Large intestine (tissue), 3 donors: ENCODE measurements around the gene TPMT. TPM values are rescaled to one million over a fixed set of nuclear protein-coding genes. Genes with fewer than 3 reads are reported as not detected.

Experiments used
- DNase-seq, 2 donors: peaks; one replicate each; pipeline versions ENCODE4 v3.0.0 to v3.0.0-alpha.2; 2013
- H3K27ac ChIP-seq: one replicate; pipeline ENCODE4 v1.5.1; 2013; ENCODE audit warnings: low read length
- H3K27me3 ChIP-seq: 2 replicates; pipeline ENCODE4 v1.6.1; 2013; ENCODE audit warnings: low read length; ENCODE audit not compliant: control insufficient read depth, insufficient read depth
- H3K36me3 ChIP-seq: 2 replicates; pipeline ENCODE4 v1.6.1; 2013; ENCODE audit warnings: low read length; ENCODE audit not compliant: control insufficient read depth, insufficient read depth
- H3K4me1 ChIP-seq: one replicate; pipeline ENCODE4 v1.6.1; 2013; ENCODE audit warnings: low read length; ENCODE audit not compliant: control insufficient read depth, insufficient read depth
- H3K4me3 ChIP-seq: one replicate; pipeline ENCODE4 v1.5.1; 2013; ENCODE audit warnings: low read length
- H3K9me3 ChIP-seq: one replicate; pipeline ENCODE4 v1.6.1; 2013; ENCODE audit warnings: mild to moderate bottlenecking, low read depth, low read length, moderate library complexity; ENCODE audit not compliant: control insufficient read depth
- WGBS: methylation state at CpG from one replicate; pipeline ENCODE4 v1.1.5; 2013; ENCODE audit warnings: low lambda C conversion rate; ENCODE audit not compliant: insufficient coverage; 5-methylcytosine and 5-hydroxymethylcytosine counted together
- polyA plus RNA-seq: library from polyadenylated mRNA; unstranded; fragments of 120-200 nt; gene quantifications from one replicate; pipeline ENCODE4 v1.2.1, GENCODE V29; 2013

TPMT gene
- polyA plus RNA-seq, 1 donor: 20.7 TPM

DNA sequence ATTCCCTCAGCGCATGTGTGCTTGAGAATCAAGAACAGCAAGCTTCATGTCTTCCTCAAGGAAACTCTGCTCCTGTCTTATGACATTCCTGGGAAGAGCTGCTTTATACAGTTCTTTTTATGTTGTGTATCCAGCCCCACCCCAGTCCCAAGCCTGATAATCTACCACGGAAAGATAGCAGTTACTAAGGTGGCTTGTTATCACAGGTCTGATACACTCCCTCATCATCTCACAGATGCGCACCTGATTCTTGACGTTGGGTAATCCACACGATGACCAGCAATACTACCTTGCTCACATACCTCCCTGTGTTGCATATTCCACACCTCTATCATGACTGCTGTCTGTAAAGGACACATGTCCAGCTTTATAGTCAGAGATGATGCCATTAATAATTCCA is 35.6 kb downstream of the TPMT start:
- WGBS: no CpG with 5 or more reads among the region's 5 CpGs
- peaks cover 22% of the 10 kb centered on the region for H3K4me1 ChIP-seq
- H3K9me3 ChIP-seq: peaks cover 6% of the 10 kb centered on the region
- DNase-seq: peak; percentile 71 to 79
- H3K27ac ChIP-seq: peak overlapping the region; percentile 65
- H3K4me3 ChIP-seq: no peak overlapping the region
- no peaks in the 10 kb centered on the region for H3K27me3 ChIP-seq
- no peaks in the 10 kb centered on the region for H3K36me3 ChIP-seq

DNA sequence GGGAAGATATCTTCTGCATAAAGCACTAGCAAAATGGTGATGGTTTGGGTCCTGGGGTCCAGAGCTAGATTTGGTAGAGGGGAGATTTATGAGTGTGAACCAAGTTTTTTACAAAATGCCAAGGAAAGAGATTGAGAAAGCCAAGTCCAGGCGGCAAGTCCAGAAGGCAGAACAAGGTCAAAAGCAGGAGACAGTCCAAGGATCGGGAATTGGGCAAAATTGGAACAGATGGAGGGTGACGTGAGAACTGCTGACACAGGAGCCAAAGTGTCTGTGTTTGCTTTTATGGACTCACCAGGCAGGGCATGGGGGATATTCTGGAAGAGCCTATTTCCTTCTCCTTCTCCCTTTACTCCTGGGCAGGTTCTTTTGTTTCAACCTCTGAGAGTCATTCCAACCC is 36.5 kb downstream of the TPMT start:
- WGBS: no CpG with 5 or more reads among the region's 3 CpGs
- no peak overlapping the region for H3K4me3 ChIP-seq
- no peak for DNase-seq
- peaks cover 22% of the 10 kb centered on the region for H3K4me1 ChIP-seq
- no peaks in the 10 kb centered on the region for H3K36me3 ChIP-seq
- H3K27me3 ChIP-seq: no peaks in the 10 kb centered on the region
- no peak overlapping the region for H3K27ac ChIP-seq
- H3K9me3 ChIP-seq: peaks cover 6% of the 10 kb centered on the region

DNA sequence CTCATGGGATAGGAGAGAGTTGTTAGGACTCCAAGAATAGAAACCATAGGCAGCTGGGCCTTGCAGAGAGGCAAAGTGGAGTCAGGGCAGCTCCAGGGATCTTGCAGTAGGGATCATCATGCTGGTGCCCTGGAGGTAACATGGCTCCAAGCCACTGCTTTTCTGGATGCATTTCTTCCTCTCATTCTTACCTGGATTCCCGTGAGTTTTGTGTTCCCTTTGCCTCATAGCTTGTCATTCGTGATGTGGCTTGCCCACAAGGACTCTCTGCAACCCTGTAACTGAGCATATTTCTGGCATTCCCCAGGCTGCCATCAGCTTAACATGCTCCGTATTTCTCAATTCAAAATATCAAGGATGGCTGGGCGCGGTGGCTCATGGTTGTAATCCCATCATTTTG is 37.7 kb downstream of the TPMT start:
- Histone ChIP-seq H3K9me3 (peaks cover 6% of the 10 kb centered on the region), H3K27me3 (no peaks in the 10 kb centered on the region), H3K4me3 (no peak overlapping the region), H3K4me1 (peaks cover 16% of the 10 kb centered on the region), H3K36me3 (no peaks in the 10 kb centered on the region), H3K27ac (no peak overlapping the region)
- WGBS: 100% methylated on average over 2 of the region's 5 CpGs
- DNase-seq: no peak

DNA sequence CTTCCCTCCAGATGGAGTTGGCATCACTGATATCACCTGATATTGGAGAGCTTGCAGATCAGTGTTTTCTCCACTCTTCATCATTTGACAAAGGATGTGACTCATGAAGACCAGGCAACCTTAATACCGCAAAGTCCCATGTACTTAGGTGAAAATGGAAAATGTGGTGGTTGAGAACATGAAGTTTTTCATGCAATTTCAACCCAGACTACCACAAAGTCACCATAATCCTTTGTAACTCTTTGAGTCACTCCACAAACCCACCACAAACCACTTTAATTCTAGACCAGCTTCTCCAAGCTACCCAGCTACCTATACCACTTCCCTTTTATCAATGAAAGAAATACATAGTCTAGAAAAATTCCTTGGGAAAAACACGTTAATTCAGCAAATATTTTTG is 39.5 kb downstream of the TPMT start:
- DNase-seq: no peak
- 100% methylated on average over 1 of the region's 2 CpGs for WGBS
- H3K9me3 ChIP-seq: no peaks in the 10 kb centered on the region
- no peaks in the 10 kb centered on the region for H3K27me3 ChIP-seq
- no peak overlapping the region for H3K4me3 ChIP-seq
- peaks cover 9% of the 10 kb centered on the region for H3K4me1 ChIP-seq
- no peak overlapping the region for H3K27ac ChIP-seq
- no peaks in the 10 kb centered on the region for H3K36me3 ChIP-seq

DNA sequence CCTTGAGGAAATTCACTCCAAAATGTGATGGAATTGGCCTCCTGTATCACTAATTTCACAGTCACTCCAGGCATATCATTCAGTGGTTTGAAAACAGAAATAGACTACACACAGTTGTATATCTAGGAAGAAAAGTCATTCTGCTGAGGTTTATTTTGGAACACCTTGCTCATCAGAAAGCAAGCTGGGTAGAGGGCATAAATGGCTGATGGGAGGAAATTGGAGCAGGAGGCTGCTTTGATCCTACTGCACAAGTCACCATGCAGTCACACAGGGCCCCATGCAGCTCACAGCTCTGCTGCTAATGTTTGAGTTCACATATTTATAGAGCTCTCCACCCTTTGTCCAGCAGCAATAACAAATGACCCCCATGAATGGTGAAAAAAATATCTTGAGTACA is 44.7 kb downstream of the TPMT start:
- H3K4me3 ChIP-seq: no peak overlapping the region
- H3K36me3 ChIP-seq: no peaks in the 10 kb centered on the region
- H3K9me3 ChIP-seq: no peaks in the 10 kb centered on the region
- no peak overlapping the region for H3K27ac ChIP-seq
- no peaks in the 10 kb centered on the region for H3K27me3 ChIP-seq
- H3K4me1 ChIP-seq: no peaks in the 10 kb centered on the region
- no peak for DNase-seq

DNA sequence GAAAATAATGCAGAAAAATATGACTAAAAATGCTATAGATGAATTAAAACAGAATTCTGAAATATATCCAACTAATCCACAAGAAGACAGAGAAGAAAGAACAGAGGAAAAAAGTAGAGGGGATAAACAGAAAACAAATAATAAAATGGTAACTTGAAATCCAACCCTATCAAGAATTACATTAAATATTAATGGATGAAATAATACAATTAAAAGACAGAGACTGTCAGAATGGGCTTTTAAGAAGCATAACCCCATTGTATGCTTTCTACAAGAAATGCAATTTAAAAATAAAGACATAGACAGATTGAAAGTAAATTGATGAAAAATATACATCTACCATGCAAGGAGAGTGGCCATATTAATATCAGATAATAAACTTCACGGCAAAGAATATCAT is 47.8 kb downstream of the TPMT start:
- no CpG with 5 or more reads among the region's 1 CpG for WGBS

DNA sequence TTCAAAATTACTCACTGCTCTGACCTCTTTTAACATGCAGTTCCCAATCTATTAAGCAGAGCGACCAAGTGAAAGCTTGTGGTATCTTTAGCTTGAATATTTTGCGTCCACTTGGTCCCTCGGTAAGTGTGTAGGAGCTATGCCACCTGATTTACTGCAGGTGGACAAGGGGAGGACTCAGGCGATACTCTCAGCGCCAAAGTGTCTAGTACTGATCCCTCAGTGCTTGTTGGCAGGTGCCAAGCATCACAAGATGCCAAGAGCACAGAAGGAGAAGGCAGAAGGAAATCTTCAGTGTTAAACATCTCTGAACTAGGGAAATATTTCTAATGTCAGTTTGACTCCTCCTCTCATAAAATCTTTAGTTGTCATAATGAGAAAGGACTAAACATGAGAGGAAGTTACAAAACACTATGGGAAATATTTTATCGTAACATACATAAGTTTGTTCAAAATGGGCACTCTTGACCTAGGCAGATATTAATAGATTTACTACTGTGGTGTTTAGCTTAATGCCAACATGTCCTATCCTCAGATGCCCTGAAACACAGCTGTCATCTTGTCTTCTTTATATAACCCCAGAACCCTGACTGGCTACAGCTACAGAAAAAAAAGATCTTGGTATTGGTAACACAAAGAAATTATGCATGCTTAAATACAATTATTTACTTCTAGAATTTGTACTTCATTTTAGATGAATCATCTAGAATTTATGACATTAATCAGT is 51.9 kb downstream of the TPMT start:
- no peak for DNase-seq
- Histone ChIP-seq H3K4me3 (no peak overlapping the region), H3K27me3 (no peaks in the 10 kb centered on the region), H3K36me3 (no peaks in the 10 kb centered on the region), H3K4me1 (no peaks in the 10 kb centered on the region), H3K27ac (no peak overlapping the region), H3K9me3 (no peaks in the 10 kb centered on the region)
- WGBS: no CpG with 5 or more reads among the region's 6 CpGs

More for the DNA sequence above, 47.8 kb downstream of the TPMT start:
- H3K4me1 ChIP-seq: no peaks in the 10 kb centered on the region
- DNase-seq: no peak
- H3K4me3 ChIP-seq: no peak overlapping the region
- no peak overlapping the region for H3K27ac ChIP-seq
- no peaks in the 10 kb centered on the region for H3K36me3 ChIP-seq
- no peaks in the 10 kb centered on the region for H3K27me3 ChIP-seq
- no peaks in the 10 kb centered on the region for H3K9me3 ChIP-seq

DNA sequence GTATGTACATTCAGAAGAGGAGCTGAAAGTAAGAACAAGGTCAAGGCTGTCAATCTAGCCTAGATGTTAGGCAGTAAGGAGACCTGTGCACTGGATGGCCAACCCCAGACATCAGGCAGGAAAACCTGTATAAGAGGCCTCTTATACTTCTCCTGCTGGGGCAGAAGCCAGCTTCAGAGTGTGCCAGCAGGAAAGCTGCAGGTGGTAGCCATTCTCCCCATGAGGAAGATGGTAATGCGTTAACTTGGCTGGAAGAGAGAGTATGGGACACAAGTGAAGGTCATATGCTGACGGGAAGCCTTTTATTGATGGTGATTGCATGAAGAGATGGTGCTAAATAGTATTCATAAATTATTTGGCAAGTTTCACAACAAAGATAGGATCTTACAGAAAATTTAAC is 53.0 kb downstream of the TPMT start:
- no peak overlapping the region for H3K4me3 ChIP-seq
- no peaks in the 10 kb centered on the region for H3K4me1 ChIP-seq
- no peak overlapping the region for H3K27ac ChIP-seq
- no peaks in the 10 kb centered on the region for H3K36me3 ChIP-seq
- no peaks in the 10 kb centered on the region for H3K27me3 ChIP-seq
- no peak for DNase-seq
- no CpG with 5 or more reads among the region's 2 CpGs for WGBS
- H3K9me3 ChIP-seq: no peaks in the 10 kb centered on the region

DNA sequence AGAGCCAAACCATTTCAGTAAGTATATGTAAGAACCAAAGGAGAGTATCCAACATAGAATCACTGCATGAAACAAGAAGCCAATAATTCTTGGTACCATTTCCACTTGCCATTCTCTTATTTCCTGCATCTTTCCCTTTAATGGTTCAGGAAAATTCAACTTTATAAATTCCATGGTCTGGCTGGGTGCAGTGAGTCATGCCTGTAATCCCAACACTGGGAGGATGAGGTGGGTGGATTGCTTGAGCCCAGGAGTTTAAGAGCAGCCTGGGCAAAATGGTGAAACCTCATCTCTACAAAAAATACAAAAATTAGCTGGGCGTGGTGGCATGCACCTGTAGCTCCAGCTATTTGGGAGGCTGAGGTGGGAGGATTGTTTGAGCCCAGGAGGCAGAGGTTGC is 53.6 kb downstream of the TPMT start:
- Histone ChIP-seq H3K27ac (no peak overlapping the region), H3K4me1 (no peaks in the 10 kb centered on the region), H3K27me3 (no peaks in the 10 kb centered on the region), H3K9me3 (no peaks in the 10 kb centered on the region), H3K4me3 (no peak overlapping the region), H3K36me3 (no peaks in the 10 kb centered on the region)
- 100% methylated on average over 1 of the region's 1 CpG for WGBS
- DNase-seq: no peak

DNA sequence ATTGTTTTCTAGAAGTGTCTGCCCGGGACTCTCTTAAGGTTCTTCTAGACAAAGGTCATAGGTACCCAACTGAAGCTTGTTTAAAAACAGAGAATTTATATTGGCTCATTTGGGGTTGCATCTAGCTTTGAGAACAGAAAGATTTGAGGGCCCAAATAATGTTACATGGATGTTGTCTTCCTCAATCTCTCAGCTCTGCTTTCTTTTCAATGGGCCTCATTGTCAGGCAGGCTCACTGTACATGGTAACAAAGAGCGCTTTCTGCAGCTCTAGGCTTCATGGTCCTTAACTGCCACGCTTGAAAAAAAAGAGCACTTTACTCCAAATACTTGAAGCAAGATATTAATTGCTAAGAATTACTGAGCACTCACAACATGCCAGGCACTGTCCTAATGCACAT is 54.6 kb downstream of the TPMT start:
- Histone ChIP-seq H3K4me3 (no peak overlapping the region), H3K36me3 (no peaks in the 10 kb centered on the region)
- no CpG with 5 or more reads among the region's 3 CpGs for WGBS

DNA sequence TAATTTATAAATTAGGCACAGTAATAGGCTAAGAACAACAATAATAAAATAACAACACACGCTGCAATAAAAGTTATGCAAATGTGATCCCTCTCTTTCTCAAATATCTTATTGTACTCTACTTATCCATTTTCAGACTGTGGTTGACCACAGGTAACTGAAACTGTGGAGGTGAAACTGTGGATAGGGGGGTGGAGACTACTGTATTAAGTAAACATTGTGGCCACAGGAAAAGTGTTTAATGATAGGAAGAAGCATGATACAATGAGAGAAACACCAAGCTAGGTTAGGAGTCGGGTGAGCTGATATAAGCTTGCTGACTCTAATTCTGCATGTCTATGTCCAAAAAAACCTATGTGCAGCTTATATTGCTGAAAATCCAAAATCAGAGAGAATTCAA is 55.4 kb downstream of the TPMT start:
- DNase-seq: no peak
- H3K36me3 ChIP-seq: no peaks in the 10 kb centered on the region
- H3K4me1 ChIP-seq: no peaks in the 10 kb centered on the region
- H3K27ac ChIP-seq: no peak overlapping the region
- no peaks in the 10 kb centered on the region for H3K27me3 ChIP-seq
- H3K9me3 ChIP-seq: no peaks in the 10 kb centered on the region
- WGBS: 100% methylated on average over 2 of the region's 2 CpGs
- no peak overlapping the region for H3K4me3 ChIP-seq

More for the DNA sequence above, 54.6 kb downstream of the TPMT start:
- DNase-seq: no peak
- Histone ChIP-seq H3K27ac (no peak overlapping the region), H3K27me3 (no peaks in the 10 kb centered on the region), H3K4me1 (no peaks in the 10 kb centered on the region), H3K9me3 (no peaks in the 10 kb centered on the region)
